Body of pancreas (tissue), 4 donors: Measurements from ENCODE around the gene CXCR3.

Source experiments
- POLR2A ChIP-seq, 3 donors: fragments of 450-650 bp; IDR thresholded peaks; one replicate each; pipeline ENCODE4 v1.6.1; 2016; ENCODE audit warnings: antibody characterized with exemption in 3 of 3, mild to moderate bottlenecking in 2 of 3
- TF ChIP-seq, protein P1 (sequence below), 7 experiments: fragments of 450-650 bp in 4 of 7; fragments of 200-600 bp in 3 of 7; sonication (generic) in 3 of 7; IDR thresholded peaks; one replicate each; pipeline ENCODE4 v1.5.1; 2016 to 2019; ENCODE audit warnings: antibody characterized with exemption in 7 of 7

- TF ChIP-seq, protein P1, sequence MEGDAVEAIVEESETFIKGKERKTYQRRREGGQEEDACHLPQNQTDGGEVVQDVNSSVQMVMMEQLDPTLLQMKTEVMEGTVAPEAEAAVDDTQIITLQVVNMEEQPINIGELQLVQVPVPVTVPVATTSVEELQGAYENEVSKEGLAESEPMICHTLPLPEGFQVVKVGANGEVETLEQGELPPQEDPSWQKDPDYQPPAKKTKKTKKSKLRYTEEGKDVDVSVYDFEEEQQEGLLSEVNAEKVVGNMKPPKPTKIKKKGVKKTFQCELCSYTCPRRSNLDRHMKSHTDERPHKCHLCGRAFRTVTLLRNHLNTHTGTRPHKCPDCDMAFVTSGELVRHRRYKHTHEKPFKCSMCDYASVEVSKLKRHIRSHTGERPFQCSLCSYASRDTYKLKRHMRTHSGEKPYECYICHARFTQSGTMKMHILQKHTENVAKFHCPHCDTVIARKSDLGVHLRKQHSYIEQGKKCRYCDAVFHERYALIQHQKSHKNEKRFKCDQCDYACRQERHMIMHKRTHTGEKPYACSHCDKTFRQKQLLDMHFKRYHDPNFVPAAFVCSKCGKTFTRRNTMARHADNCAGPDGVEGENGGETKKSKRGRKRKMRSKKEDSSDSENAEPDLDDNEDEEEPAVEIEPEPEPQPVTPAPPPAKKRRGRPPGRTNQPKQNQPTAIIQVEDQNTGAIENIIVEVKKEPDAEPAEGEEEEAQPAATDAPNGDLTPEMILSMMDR (IDR thresholded peaks at IDR 0.05): no peak
- TF ChIP-seq POLR2A (IDR thresholded peaks at IDR 0.05): no peak
Measured at GRCh38 chrX:71612256-71612655, 6.1 kb downstream of the CXCR3 start.
